BE2C (cell line): ENCODE measurements around the gene PLEKHB1.

Source experiments
- DNase-seq: peaks from one replicate; pipeline ENCODE4 v3.0.0-alpha.2; 2020
- H3K27me3 ChIP-seq: fragments of 250-450 bp; sonication (Bioruptor Pico); 2 replicates; pipeline ENCODE4 v1.5.1; 2020; ENCODE audit warnings: mild to moderate bottlenecking
- H3K36me3 ChIP-seq: fragments of 250-450 bp; sonication (Bioruptor Pico); 2 replicates; pipeline ENCODE4 v1.5.1; 2020; ENCODE audit warnings: mild to moderate bottlenecking
- H3K4me1 ChIP-seq: fragments of 250-450 bp; sonication (Bioruptor Pico); 2 replicates; pipeline ENCODE4 v1.5.1; 2020
- H3K4me3 ChIP-seq: 2 replicates; pipeline ENCODE4 v1.5.1; 2011; ENCODE audit warnings: low read depth, low read length
- H3K9me3 ChIP-seq: fragments of 250-450 bp; sonication (Bioruptor Pico); 2 replicates; pipeline ENCODE4 v1.5.1; 2020
- CTCF ChIP-seq: IDR thresholded peaks from 2 replicates; pipeline ENCODE4 v1.5.1; 2012; ENCODE audit warnings: mild to moderate bottlenecking, low read depth, low read length

Gene PLEKHB1

GRCh38 chr11:73633999-73634398 is 12.4 kb upstream of the PLEKHB1 start:
- TF ChIP-seq CTCF, result no peak
- no peak for DNase-seq
- no peaks in the 10 kb centered on the region for H3K4me1 ChIP-seq
- no peaks in the 10 kb centered on the region for H3K9me3 ChIP-seq
- no peaks in the 10 kb centered on the region for H3K36me3 ChIP-seq
- H3K4me3 ChIP-seq, result no peak overlapping the region
- H3K27me3 ChIP-seq, result no peaks in the 10 kb centered on the region

- DNase-seq, result no peak
- no peak overlapping the region for H3K4me3 ChIP-seq
- H3K9me3 ChIP-seq, result no peaks in the 10 kb centered on the region
- no peak for TF ChIP-seq CTCF
- H3K4me1 ChIP-seq, result no peaks in the 10 kb centered on the region
- H3K36me3 ChIP-seq, result no peaks in the 10 kb centered on the region
- H3K27me3 ChIP-seq, result no peaks in the 10 kb centered on the region
Observed at GRCh38 chr11:73635721-73636120, 10.7 kb upstream of the PLEKHB1 start.

- H3K4me1 ChIP-seq, result no peaks in the 10 kb centered on the region
- no peaks in the 10 kb centered on the region for H3K27me3 ChIP-seq
- TF ChIP-seq CTCF, result no peak
- no peak for DNase-seq
- H3K4me3 ChIP-seq, result no peak overlapping the region
- H3K36me3 ChIP-seq, result no peaks in the 10 kb centered on the region
- H3K9me3 ChIP-seq, result no peaks in the 10 kb centered on the region
Observed at GRCh38 chr11:73636249-73636648, 10.1 kb upstream of the PLEKHB1 start.

GRCh38 chr11:73637012-73637411 is 9.4 kb upstream of the PLEKHB1 start:
- Histone ChIP-seq H3K9me3 (no peaks in the 10 kb centered on the region), H3K36me3 (no peaks in the 10 kb centered on the region), H3K27me3 (no peaks in the 10 kb centered on the region), H3K4me1 (no peaks in the 10 kb centered on the region), H3K4me3 (no peak overlapping the region)
- no peak for TF ChIP-seq CTCF
- DNase-seq, result no peak

GRCh38 chr11:73640592-73640991 is 5.8 kb upstream of the PLEKHB1 start:
- no peak for TF ChIP-seq CTCF
- Histone ChIP-seq H3K4me3 (no peak overlapping the region), H3K36me3 (no peaks in the 10 kb centered on the region), H3K27me3 (no peaks in the 10 kb centered on the region), H3K4me1 (no peaks in the 10 kb centered on the region), H3K9me3 (no peaks in the 10 kb centered on the region)
- DNase-seq, result no peak

- DNase-seq, result no peak
- no peak for TF ChIP-seq CTCF
- no peaks in the 10 kb centered on the region for H3K9me3 ChIP-seq
- H3K36me3 ChIP-seq, result no peaks in the 10 kb centered on the region
- no peak overlapping the region for H3K4me3 ChIP-seq
- no peaks in the 10 kb centered on the region for H3K27me3 ChIP-seq
- no peaks in the 10 kb centered on the region for H3K4me1 ChIP-seq
Observed at GRCh38 chr11:73641668-73642067, 4.7 kb upstream of the PLEKHB1 start.
